ENCODE results near the gene CFAP97D2.

GRCh38 chr13:114132419-114133121 is 46.5 kb upstream of the CFAP97D2 start, which contains the start of gene RASA3:
- TF ChIP-seq CTCF (IDR thresholded peaks at IDR 0.05), result no peak
- no peak for TF ChIP-seq ZFX (IDR thresholded peaks at IDR 0.05; ENCODE audit: borderline replicate concordance)

All from 22Rv1 (cell line).